Activated CD4-positive, alpha-beta T cell treated with anti-CD3 and anti-CD28 coated beads, Interleukin-2, amount 10 ng/mL, durations not matched to agents 7 days and 5 days (primary cell): ENCODE data around the gene FAM13A. TPM values are rescaled to one million over a fixed set of nuclear protein-coding genes. Genes with fewer than 3 reads are reported as not detected.

Source experiments
- CTCF ChIA-PET: fragments of 350-600 bp; sonication (Branson Sonifier 250); formaldehyde crosslinking; loops from one replicate; lab custom pipeline; 2021; ENCODE audit warnings: antibody characterized with exemption; lab: Charles Lee
- POLR2A ChIA-PET: fragments of 350-600 bp; sonication (Branson Sonifier 250); formaldehyde crosslinking; loops from one replicate; lab custom pipeline; 2021; ENCODE audit warnings: antibody characterized with exemption; lab: Charles Lee
- DNase-seq: peaks from one replicate; pipeline ENCODE4 v3.0.0-alpha.2; 2020
- H3K27ac Mint-ChIP-seq: one replicate; pipeline ENCODE4 v1.8.0; 2021; ENCODE audit warnings: mild to moderate bottlenecking, moderate library complexity, mixed read lengths
- H3K27me3 Mint-ChIP-seq: one replicate; pipeline ENCODE4 v1.8.0; 2021; ENCODE audit warnings: mixed read lengths
- H3K36me3 Mint-ChIP-seq: one replicate; pipeline ENCODE4 v1.8.0; 2021; ENCODE audit warnings: low read depth, mixed read lengths
- H3K4me1 Mint-ChIP-seq: one replicate; pipeline ENCODE4 v1.8.0; 2021; ENCODE audit warnings: mixed read lengths
- H3K4me3 Mint-ChIP-seq: one replicate; pipeline ENCODE4 v1.8.0; 2021; ENCODE audit warnings: mild to moderate bottlenecking, moderate library complexity, mixed read lengths
- H3K9me3 Mint-ChIP-seq: one replicate; pipeline ENCODE4 v1.8.0; 2021; ENCODE audit warnings: mixed read lengths
- total RNA-seq, 2 experiments: library from RNA; stranded (reverse); gene quantifications; one replicate each; pipeline ENCODE4 v1.2.3, GENCODE V29; 2021

FAM13A gene
- total RNA-seq: 10 to 100 TPM; 13.3 to 16.2 TPM

GRCh38 chr4:89056953-89057398, at the start of gene FAM13A:
Gene FAM13A, minus strand, starts transcription at chr4:89057185. Its CDS starts 221 bp downstream, at chr4:89056964.
- no peak within 1 kb of the TSS for H3K27ac Mint-ChIP-seq
- H3K9me3 Mint-ChIP-seq: peaks cover 7% of the 10 kb centered on the region
- H3K4me1 Mint-ChIP-seq: peaks cover 15% of the 10 kb centered on the region
- H3K36me3 Mint-ChIP-seq: no peaks in the 10 kb centered on the region
- ChIA-PET POLR2A (no interaction called here), CTCF (no interaction called here)
- no peaks in the 10 kb centered on the region for H3K27me3 Mint-ChIP-seq
- no peak within 1 kb of the TSS for H3K4me3 Mint-ChIP-seq
- DNase-seq: no peak

- Mint-ChIP-seq H3K27ac (no peak overlapping the region), H3K36me3 (no peaks in the 10 kb centered on the region), H3K4me3 (no peak overlapping the region), H3K9me3 (peaks cover 7% of the 10 kb centered on the region), H3K4me1 (peaks cover 10% of the 10 kb centered on the region), H3K27me3 (peaks cover 20% of the 10 kb centered on the region)
- POLR2A ChIA-PET: no interaction called here
- no peak for DNase-seq
- CTCF ChIA-PET: no interaction called here
Observed at GRCh38 chr4:89105726-89106125, 48.7 kb upstream of the FAM13A start.

- ChIA-PET CTCF (no interaction called here), POLR2A (no interaction called here)
- Mint-ChIP-seq H3K27ac (no peak overlapping the region), H3K27me3 (no peaks in the 10 kb centered on the region), H3K4me3 (no peak overlapping the region), H3K36me3 (no peaks in the 10 kb centered on the region), H3K4me1 (peaks cover 9% of the 10 kb centered on the region), H3K9me3 (no peaks in the 10 kb centered on the region)
- DNase-seq: no peak
Observed at GRCh38 chr4:89101256-89102161, 44.5 kb upstream of the FAM13A start.

GRCh38 chr4:89100853-89101252, 43.9 kb upstream of the FAM13A start:
- ChIA-PET POLR2A (no interaction called here), CTCF (no interaction called here)
- H3K4me3 Mint-ChIP-seq: no peak overlapping the region
- no peaks in the 10 kb centered on the region for H3K36me3 Mint-ChIP-seq
- H3K4me1 Mint-ChIP-seq: peaks cover 9% of the 10 kb centered on the region
- H3K27ac Mint-ChIP-seq: no peak overlapping the region
- no peaks in the 10 kb centered on the region for H3K27me3 Mint-ChIP-seq
- no peak for DNase-seq
- H3K9me3 Mint-ChIP-seq: no peaks in the 10 kb centered on the region

- ChIA-PET CTCF (interaction anchor here (0.5 to 0.6 kb wide), 2 partner anchors 12 to 19 kb away, joined by 3 read pairs; no protein-coding TSS in a partner anchor), POLR2A (no interaction called here)
- no peak overlapping the region for H3K27ac Mint-ChIP-seq
- no peak overlapping the region for H3K4me3 Mint-ChIP-seq
- peaks cover 9% of the 10 kb centered on the region for H3K4me1 Mint-ChIP-seq
- H3K9me3 Mint-ChIP-seq: no peaks in the 10 kb centered on the region
- H3K27me3 Mint-ChIP-seq: peaks cover 2% of the 10 kb centered on the region
- H3K36me3 Mint-ChIP-seq: no peaks in the 10 kb centered on the region
- DNase-seq: no peak
Observed at GRCh38 chr4:89099471-89099870, 42.5 kb upstream of the FAM13A start.

GRCh38 chr4:89099034-89099433, 42.0 kb upstream of the FAM13A start:
- H3K27me3 Mint-ChIP-seq: peaks cover 2% of the 10 kb centered on the region
- H3K27ac Mint-ChIP-seq: no peak overlapping the region
- H3K9me3 Mint-ChIP-seq: no peaks in the 10 kb centered on the region
- no peak overlapping the region for H3K4me3 Mint-ChIP-seq
- H3K4me1 Mint-ChIP-seq: peaks cover 9% of the 10 kb centered on the region
- DNase-seq: no peak
- H3K36me3 Mint-ChIP-seq: no peaks in the 10 kb centered on the region
- ChIA-PET CTCF (interaction anchor here (0.5 kb wide), 1 partner anchor 19 kb away, joined by 3 read pairs; no protein-coding TSS in a partner anchor), POLR2A (no interaction called here)

- peaks cover 2% of the 10 kb centered on the region for H3K36me3 Mint-ChIP-seq
- H3K27me3 Mint-ChIP-seq: peaks cover 3% of the 10 kb centered on the region
- DNase-seq: no peak
- H3K4me1 Mint-ChIP-seq: peaks cover 5% of the 10 kb centered on the region
- H3K4me3 Mint-ChIP-seq: no peak overlapping the region
- H3K27ac Mint-ChIP-seq: no peak overlapping the region
- peaks cover 25% of the 10 kb centered on the region for H3K9me3 Mint-ChIP-seq
- POLR2A ChIA-PET: no interaction called here
- CTCF ChIA-PET: no interaction called here
Observed at GRCh38 chr4:89078300-89078699, 21.3 kb upstream of the FAM13A start.

- Mint-ChIP-seq H3K27me3 (peaks cover 4% of the 10 kb centered on the region), H3K27ac (no peak overlapping the region), H3K4me3 (no peak overlapping the region), H3K9me3 (peaks cover 25% of the 10 kb centered on the region), H3K4me1 (peaks cover 5% of the 10 kb centered on the region), H3K36me3 (peaks cover 2% of the 10 kb centered on the region)
- DNase-seq: no peak
- ChIA-PET POLR2A (no interaction called here), CTCF (no interaction called here)
Observed at GRCh38 chr4:89077761-89078160, 20.8 kb upstream of the FAM13A start.

GRCh38 chr4:89072921-89073320, 15.9 kb upstream of the FAM13A start:
- DNase-seq: no peak
- H3K4me3 Mint-ChIP-seq: no peak overlapping the region
- POLR2A ChIA-PET: no interaction called here
- CTCF ChIA-PET: no interaction called here
- H3K27me3 Mint-ChIP-seq: peaks cover 2% of the 10 kb centered on the region
- H3K9me3 Mint-ChIP-seq: peaks cover 11% of the 10 kb centered on the region
- H3K4me1 Mint-ChIP-seq: peaks cover 4% of the 10 kb centered on the region
- no peaks in the 10 kb centered on the region for H3K36me3 Mint-ChIP-seq
- H3K27ac Mint-ChIP-seq: no peak overlapping the region

GRCh38 chr4:89071311-89071710, 14.3 kb upstream of the FAM13A start:
- Mint-ChIP-seq H3K9me3 (peaks cover under 1% of the 10 kb centered on the region), H3K36me3 (no peaks in the 10 kb centered on the region), H3K27me3 (peaks cover 2% of the 10 kb centered on the region), H3K4me3 (no peak overlapping the region), H3K27ac (no peak overlapping the region), H3K4me1 (peaks cover 4% of the 10 kb centered on the region)
- DNase-seq: no peak
- POLR2A ChIA-PET: no interaction called here
- CTCF ChIA-PET: no interaction called here

GRCh38 chr4:89070041-89070440, 13.1 kb upstream of the FAM13A start:
- H3K36me3 Mint-ChIP-seq: no peaks in the 10 kb centered on the region

GRCh38 chr4:89069481-89069880, 12.5 kb upstream of the FAM13A start:
- peaks cover 8% of the 10 kb centered on the region for H3K9me3 Mint-ChIP-seq
- POLR2A ChIA-PET: no interaction called here
- no peak for DNase-seq
- H3K4me3 Mint-ChIP-seq: no peak overlapping the region
- H3K4me1 Mint-ChIP-seq: peaks cover 4% of the 10 kb centered on the region
- CTCF ChIA-PET: interaction anchor here (1.3 kb wide), 1 partner anchor 15 kb away, joined by 3 read pairs; no protein-coding TSS in a partner anchor
- no peaks in the 10 kb centered on the region for H3K36me3 Mint-ChIP-seq
- H3K27ac Mint-ChIP-seq: no peak overlapping the region
- H3K27me3 Mint-ChIP-seq: peaks cover 2% of the 10 kb centered on the region

More at GRCh38 chr4:89070041-89070440, 13.1 kb upstream of the FAM13A start:
- no peak overlapping the region for H3K4me3 Mint-ChIP-seq
- peaks cover 4% of the 10 kb centered on the region for H3K4me1 Mint-ChIP-seq
- CTCF ChIA-PET: interaction anchor here (1.3 kb wide), 1 partner anchor 15 kb away, joined by 3 read pairs; no protein-coding TSS in a partner anchor
- peaks cover 3% of the 10 kb centered on the region for H3K9me3 Mint-ChIP-seq
- DNase-seq: no peak
- peaks cover 2% of the 10 kb centered on the region for H3K27me3 Mint-ChIP-seq
- H3K27ac Mint-ChIP-seq: no peak overlapping the region
- POLR2A ChIA-PET: no interaction called here

- CTCF ChIA-PET: interaction anchor here (1.0 kb wide), 1 partner anchor 8 kb away, joined by 3 read pairs; no protein-coding TSS in a partner anchor
- DNase-seq: no peak
- no peak overlapping the region for H3K27ac Mint-ChIP-seq
- no peak overlapping the region for H3K4me3 Mint-ChIP-seq
- H3K36me3 Mint-ChIP-seq: no peaks in the 10 kb centered on the region
- H3K27me3 Mint-ChIP-seq: no peaks in the 10 kb centered on the region
- POLR2A ChIA-PET: no interaction called here
- H3K9me3 Mint-ChIP-seq: peaks cover 9% of the 10 kb centered on the region
- H3K4me1 Mint-ChIP-seq: peaks cover 4% of the 10 kb centered on the region
Observed at GRCh38 chr4:89067417-89067816, 10.4 kb upstream of the FAM13A start.
